Suprapubic skin (tissue), 4 donors: Measurements from ENCODE around the gene TWIST2. TPM values are rescaled to one million over a fixed set of nuclear protein-coding genes. Genes with fewer than 3 reads are reported as not detected.

ENCODE experiments used
- DNase-seq, 2 donors: peaks; one replicate each; pipeline ENCODE4 v3.0.0-alpha.2; 2019; ENCODE audit warnings: low spot score in 2 of 2
- H3K27ac ChIP-seq: fragments of 200-600 bp; sonication (generic); one replicate; pipeline ENCODE4 v1.5.1; 2019
- H3K27me3 ChIP-seq: fragments of 200-600 bp; sonication (generic); one replicate; pipeline ENCODE4 v1.5.1; 2019
- H3K36me3 ChIP-seq: fragments of 200-600 bp; sonication (generic); one replicate; pipeline ENCODE4 v1.5.1; 2019
- H3K4me1 ChIP-seq: fragments of 200-600 bp; sonication (generic); one replicate; pipeline ENCODE4 v1.5.1; 2019
- H3K4me3 ChIP-seq: fragments of 200-600 bp; sonication (generic); one replicate; pipeline ENCODE4 v1.5.1; 2019; ENCODE audit warnings: mild to moderate bottlenecking
- H3K9me3 ChIP-seq: fragments of 200-600 bp; sonication (generic); one replicate; pipeline ENCODE4 v1.5.1; 2019
- EP300 ChIP-seq: sonication (generic); formaldehyde crosslinking; IDR thresholded peaks from one replicate; pipeline ENCODE4 v1.6.1; 2017; ENCODE audit warnings: antibody characterized with exemption
- POLR2A ChIP-seq, 2 donors: fragments of 450-650 bp; IDR thresholded peaks; one replicate each; pipeline ENCODE4 v1.6.1; 2017; ENCODE audit warnings: antibody characterized with exemption in 2 of 2, mild to moderate bottlenecking in 2 of 2, moderate library complexity in 2 of 2
- POLR2AphosphoS5 ChIP-seq, 3 donors: sonication (generic); formaldehyde crosslinking; IDR thresholded peaks; one replicate each; pipeline ENCODE4 v1.6.1; 2017; ENCODE audit warnings: antibody characterized with exemption in 3 of 3
- WGBS: methylation state at CpG from one replicate; pipeline ENCODE4 v1.1.5; 2018; 5-methylcytosine and 5-hydroxymethylcytosine counted together
- total RNA-seq, 4 donors: library from RNA; depleted of rRNA; stranded (reverse); fragments of >200 nt; gene quantifications; one replicate each; pipeline ENCODE4 v1.1.0, GENCODE V29; 2016
- TF ChIP-seq, protein P1 (sequence below), 2 donors: fragments of 200-600 bp in 1 of 2; fragments of 450-650 bp in 1 of 2; sonication (generic) in 1 of 2; IDR thresholded peaks; one replicate each; pipeline ENCODE4 v1.5.1; 2016 to 2019; ENCODE audit warnings: antibody characterized with exemption in 2 of 2, mild to moderate bottlenecking in 1 of 2, moderate library complexity in 1 of 2

The TWIST2 gene
- total RNA-seq, 4 donors from 2014 or later = 14.7 to 72.7 (median 30.4) TPM

GRCh38 chr2:238821944-238822670 lies 25.8 kb upstream of the TWIST2 start:
- peaks cover 14% of the 10 kb centered on the region for H3K9me3 ChIP-seq
- no peak for DNase-seq
- H3K4me3 ChIP-seq = no peak overlapping the region
- TF ChIP-seq POLR2A (IDR thresholded peaks at IDR 0.05) (no peak), EP300 (no peak), POLR2AphosphoS5 (IDR thresholded peaks at IDR 0.05) (no peak)
- TF ChIP-seq, protein P1, sequence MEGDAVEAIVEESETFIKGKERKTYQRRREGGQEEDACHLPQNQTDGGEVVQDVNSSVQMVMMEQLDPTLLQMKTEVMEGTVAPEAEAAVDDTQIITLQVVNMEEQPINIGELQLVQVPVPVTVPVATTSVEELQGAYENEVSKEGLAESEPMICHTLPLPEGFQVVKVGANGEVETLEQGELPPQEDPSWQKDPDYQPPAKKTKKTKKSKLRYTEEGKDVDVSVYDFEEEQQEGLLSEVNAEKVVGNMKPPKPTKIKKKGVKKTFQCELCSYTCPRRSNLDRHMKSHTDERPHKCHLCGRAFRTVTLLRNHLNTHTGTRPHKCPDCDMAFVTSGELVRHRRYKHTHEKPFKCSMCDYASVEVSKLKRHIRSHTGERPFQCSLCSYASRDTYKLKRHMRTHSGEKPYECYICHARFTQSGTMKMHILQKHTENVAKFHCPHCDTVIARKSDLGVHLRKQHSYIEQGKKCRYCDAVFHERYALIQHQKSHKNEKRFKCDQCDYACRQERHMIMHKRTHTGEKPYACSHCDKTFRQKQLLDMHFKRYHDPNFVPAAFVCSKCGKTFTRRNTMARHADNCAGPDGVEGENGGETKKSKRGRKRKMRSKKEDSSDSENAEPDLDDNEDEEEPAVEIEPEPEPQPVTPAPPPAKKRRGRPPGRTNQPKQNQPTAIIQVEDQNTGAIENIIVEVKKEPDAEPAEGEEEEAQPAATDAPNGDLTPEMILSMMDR (IDR thresholded peaks at IDR 0.05) = no peak
- WGBS = 88% methylated on average over 9 of the region's 10 CpGs
- H3K4me1 ChIP-seq = no peaks in the 10 kb centered on the region
- no peaks in the 10 kb centered on the region for H3K36me3 ChIP-seq
- peaks cover 26% of the 10 kb centered on the region for H3K27me3 ChIP-seq
- no peak overlapping the region for H3K27ac ChIP-seq

DNA sequence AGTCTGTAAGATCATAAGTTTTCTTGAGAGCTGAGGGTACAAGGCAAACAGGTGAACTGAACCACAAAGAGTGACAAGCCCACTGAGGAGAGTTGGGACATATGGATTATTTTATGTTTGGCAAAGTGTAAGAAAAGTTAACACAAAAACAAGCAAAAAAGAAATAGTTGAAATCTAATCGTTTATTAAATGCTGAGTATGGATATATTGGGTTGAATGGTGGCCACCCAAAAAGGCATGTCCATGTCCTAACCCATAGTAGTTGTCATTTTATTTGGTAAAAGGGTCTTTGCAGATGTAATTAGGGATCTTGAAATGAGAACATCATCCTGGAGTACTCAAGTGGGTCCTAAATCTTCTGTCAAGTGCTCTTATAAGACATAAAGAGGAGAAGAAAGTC lies 24.9 kb upstream of the TWIST2 start:
- no peaks in the 10 kb centered on the region for H3K4me1 ChIP-seq
- 96% methylated on average over 1 of the region's 1 CpG for WGBS
- H3K27me3 ChIP-seq = peaks cover 23% of the 10 kb centered on the region
- no peak overlapping the region for H3K27ac ChIP-seq
- DNase-seq = no peak
- H3K36me3 ChIP-seq = no peaks in the 10 kb centered on the region
- H3K4me3 ChIP-seq = no peak overlapping the region
- no peak for TF ChIP-seq POLR2AphosphoS5 (IDR thresholded peaks at IDR 0.05)
- TF ChIP-seq POLR2A (IDR thresholded peaks at IDR 0.05) = no peak
- no peak for TF ChIP-seq EP300
- TF ChIP-seq, protein P1 (IDR thresholded peaks at IDR 0.05) = no peak
- H3K9me3 ChIP-seq = peaks cover 14% of the 10 kb centered on the region

GRCh38 chr2:238831177-238831576 lies 16.7 kb upstream of the TWIST2 start:
- Histone ChIP-seq H3K27me3 (peaks cover 28% of the 10 kb centered on the region), H3K4me3 (no peak overlapping the region), H3K4me1 (no peaks in the 10 kb centered on the region), H3K9me3 (no peaks in the 10 kb centered on the region), H3K27ac (no peak overlapping the region), H3K36me3 (no peaks in the 10 kb centered on the region)
- TF ChIP-seq, protein P1 (IDR thresholded peaks at IDR 0.05) = no peak
- TF ChIP-seq POLR2AphosphoS5 (IDR thresholded peaks at IDR 0.05) = no peak
- no peak for TF ChIP-seq EP300
- no peak for TF ChIP-seq POLR2A (IDR thresholded peaks at IDR 0.05)
- WGBS = 38% methylated on average over 2 of the region's 2 CpGs
- DNase-seq = no peak

DNA sequence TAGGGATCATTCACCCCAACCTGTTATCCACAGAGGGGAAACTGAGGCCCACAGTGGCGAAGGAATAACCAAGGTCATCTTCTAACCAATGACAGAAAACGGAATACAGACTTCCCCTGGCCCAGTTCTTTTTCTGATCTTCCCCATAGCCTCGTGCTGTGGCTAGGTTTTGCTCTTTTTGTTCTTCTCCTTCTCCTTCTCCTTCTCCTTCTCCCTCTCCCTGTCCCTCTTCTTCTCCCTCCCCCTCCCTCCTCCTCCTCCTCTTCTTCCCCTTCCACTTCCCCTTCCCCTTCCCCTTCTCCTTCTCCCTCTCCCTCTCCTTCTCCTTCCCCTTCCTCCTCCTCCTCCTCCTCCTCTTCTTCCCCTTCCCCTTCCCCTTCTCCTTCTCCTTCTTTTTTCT lies 12.9 kb upstream of the TWIST2 start:
- H3K4me3 ChIP-seq = no peak overlapping the region
- no peak overlapping the region for H3K27ac ChIP-seq
- TF ChIP-seq POLR2AphosphoS5 (IDR thresholded peaks at IDR 0.05) (no peak), POLR2A (IDR thresholded peaks at IDR 0.05) (no peak), EP300 (no peak)
- TF ChIP-seq, protein P1 (IDR thresholded peaks at IDR 0.05) = no peak
- no peaks in the 10 kb centered on the region for H3K36me3 ChIP-seq
- WGBS = 87% methylated on average over 3 of the region's 3 CpGs
- no peaks in the 10 kb centered on the region for H3K4me1 ChIP-seq
- H3K27me3 ChIP-seq = peaks cover 34% of the 10 kb centered on the region
- no peak for DNase-seq
- H3K9me3 ChIP-seq = no peaks in the 10 kb centered on the region

DNA sequence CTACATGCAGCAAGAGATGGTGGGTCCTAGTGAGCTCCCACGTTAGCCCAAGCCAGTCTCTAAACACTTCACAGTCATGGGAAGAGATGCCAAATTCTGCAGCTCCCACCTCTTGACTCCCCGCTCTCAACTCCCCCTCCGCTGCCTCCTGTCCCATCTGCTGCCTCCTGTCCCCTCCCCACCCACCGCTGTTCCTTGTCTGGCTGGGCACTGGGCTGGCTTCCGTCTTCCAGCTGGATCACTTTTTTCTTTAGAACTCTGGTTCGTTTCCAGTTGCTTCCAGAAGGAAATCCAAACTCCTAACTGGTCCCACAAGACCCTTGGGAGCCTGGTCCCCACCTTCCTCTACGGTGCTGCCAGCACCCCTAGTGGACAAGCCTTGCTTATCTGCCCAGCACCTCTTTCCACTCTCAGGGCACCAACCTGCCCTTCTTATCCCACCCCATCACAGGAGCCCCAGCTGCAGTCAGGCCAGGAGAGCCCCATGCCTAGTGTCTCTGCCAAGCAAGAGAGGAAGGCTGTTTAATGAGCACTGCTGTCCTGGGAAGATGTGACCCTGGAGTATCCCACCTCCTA lies 12.1 kb upstream of the TWIST2 start:
- 59% methylated on average over 7 of the region's 7 CpGs for WGBS
- no peak for DNase-seq
- peaks cover 37% of the 10 kb centered on the region for H3K27me3 ChIP-seq
- no peak for TF ChIP-seq EP300
- TF ChIP-seq, protein P1 (IDR thresholded peaks at IDR 0.05) = no peak
- TF ChIP-seq POLR2A (IDR thresholded peaks at IDR 0.05) = no peak
- TF ChIP-seq POLR2AphosphoS5 (IDR thresholded peaks at IDR 0.05) = no peak
- H3K27ac ChIP-seq = no peak overlapping the region
- H3K36me3 ChIP-seq = no peaks in the 10 kb centered on the region
- H3K4me1 ChIP-seq = no peaks in the 10 kb centered on the region
- H3K4me3 ChIP-seq = no peak overlapping the region
- H3K9me3 ChIP-seq = no peaks in the 10 kb centered on the region
